HepG2 (cell line): ENCODE data around the gene GUCY2F. TPM values are rescaled to one million over a fixed set of nuclear protein-coding genes. Genes with fewer than 3 reads are reported as not detected.
A peak's percentile ranks its signal among the peaks of the same experiment; 100 is the strongest.

Experiments used
- ATAC-seq: fragments of 200-7000 bp; cut with Tn5 transposase; 3 replicates; pipeline ENCODE4 v1.9.1; 2020; ENCODE audit warnings: mild to moderate bottlenecking, moderate library complexity
- BruUV-seq: library from RNA; stranded (reverse); fragments of 400-500 nt; replicated peaks from 2 replicates; lab custom pipeline; 2021; lab: Mats Ljungman, UMichigan
- CTCF ChIA-PET: fragments of 300-600 bp; formaldehyde crosslinking; extraction: SDS; loops from one replicate; lab custom pipeline; 2021; ENCODE audit warnings: low total read pairs, inconsistent platforms, low intra/inter-chr PET ratio; lab: Yijun Ruan, JAX
- POLR2A ChIA-PET: fragments of 350-600 bp; sonication (Branson Sonifier 250); formaldehyde crosslinking; loops from one replicate; lab custom pipeline; 2020; ENCODE audit warnings: antibody characterized with exemption, inconsistent platforms; lab: Yijun Ruan, JAX
- DNase-seq: peaks from one replicate; pipeline ENCODE4 v3.0.0-alpha.2; 2015; ENCODE audit warnings: low spot score
- FAIRE-seq: peaks from 3 replicates; lab custom pipeline; 2011; peaks lifted over from hg19 to GRCh38; lab: Jason Lieb, UNC
- H2AFZ ChIP-seq: one replicate; pipeline ENCODE4 v1.6.1; 2011; ENCODE audit warnings: low read length, inconsistent platforms
- H3K27ac ChIP-seq: fragments of 300-600 bp; 3 replicates; pipeline ENCODE4 v1.8.0; 2011; ENCODE audit warnings: mixed run types, mild to moderate bottlenecking, mixed read lengths, low read length, inconsistent platforms; ENCODE audit not compliant: insufficient read depth; ENCODE audit errors: extremely low read length
- H3K27me3 ChIP-seq, 2 experiments: fragments of 200-600 bp in 1 of 2; 2 replicates in 1 of 2; 3 replicates in 1 of 2; pipeline versions ENCODE4 v1.6.0 to v1.8.0; 2011; ENCODE audit warnings: low read length in 2 of 2, mild to moderate bottlenecking in 2 of 2, moderate library complexity in 2 of 2, inconsistent platforms in 1 of 2; ENCODE audit not compliant: insufficient read depth in 2 of 2, control insufficient read depth in 1 of 2
- H3K36me3 ChIP-seq, 2 experiments: fragments of 200-600 bp in 1 of 2; replicated peaks in 1 of 2; 2 replicates in 1 of 2; 3 replicates in 1 of 2; pipeline versions ENCODE4 v1.5.1 to v1.8.0; 2011; ENCODE audit warnings: low read length in 2 of 2, inconsistent platforms in 1 of 2; ENCODE audit not compliant: insufficient read depth in 2 of 2, control insufficient read depth in 1 of 2
- H3K4me1 ChIP-seq: 2 replicates; pipeline ENCODE4 v1.5.1; 2012; ENCODE audit warnings: low read length, inconsistent platforms; ENCODE audit not compliant: insufficient read depth
- H3K4me2 ChIP-seq: 2 replicates; pipeline ENCODE4 v1.6.0; 2011; ENCODE audit warnings: low read depth, low read length, inconsistent platforms
- H3K4me3 ChIP-seq, 3 experiments: fragments of 200-600 bp in 1 of 3; sonication (generic), shearing (Covaris generic) in 1 of 3; replicated peaks in 1 of 3; 2 replicates each; pipeline ENCODE4 v1.5.1; 2011 to 2016; ENCODE audit warnings: low read length in 3 of 3, inconsistent platforms in 2 of 3, low read depth in 2 of 3, mild to moderate bottlenecking in 2 of 3, control low read depth in 1 of 3, mixed read lengths in 1 of 3; ENCODE audit not compliant: insufficient read depth in 1 of 3
- H3K79me2 ChIP-seq: one replicate; pipeline ENCODE4 v1.6.1; 2011; ENCODE audit warnings: low read length, inconsistent platforms; ENCODE audit not compliant: insufficient read depth
- H3K9ac ChIP-seq: 2 replicates; pipeline ENCODE4 v1.6.0; 2011; ENCODE audit warnings: mild to moderate bottlenecking, low read depth, low read length, inconsistent platforms; ENCODE audit not compliant: insufficient read depth
- H3K9me3 ChIP-seq: 2 replicates; pipeline ENCODE4 v1.5.1; 2012; ENCODE audit warnings: mild to moderate bottlenecking, low read length
- H4K20me1 ChIP-seq: 2 replicates; pipeline ENCODE4 v1.6.0; 2011; ENCODE audit warnings: inconsistent platforms, mild to moderate bottlenecking, low read length, moderate library complexity; ENCODE audit not compliant: insufficient read depth
- FOXA1 ChIP-seq, 2 experiments: fragments of 450-650 bp in 1 of 2; sonication (generic) in 1 of 2; formaldehyde crosslinking in 1 of 2; IDR thresholded peaks; 2 replicates each; pipeline versions ENCODE4 v1.4.0 to v1.6.1; 2016 to 2020; ENCODE audit warnings: missing genetic modification reagents in 1 of 2
- GMEB1 ChIP-seq: sonication (generic); formaldehyde crosslinking; IDR thresholded peaks from 2 replicates; pipeline ENCODE4 v1.5.1; 2020; ENCODE audit warnings: missing genetic modification reagents, mild to moderate bottlenecking, borderline replicate concordance
- HNF4A ChIP-seq: sonication (generic); formaldehyde crosslinking; IDR thresholded peaks from 2 replicates; pipeline ENCODE4 v1.4.0; 2020; ENCODE audit warnings: missing genetic modification reagents
- STAG1 ChIP-seq: sonication (generic); formaldehyde crosslinking; IDR thresholded peaks from 2 replicates; pipeline ENCODE4 v1.4.0; 2020; ENCODE audit warnings: missing genetic modification reagents
- WIZ ChIP-seq: sonication (generic); formaldehyde crosslinking; IDR thresholded peaks from 2 replicates; pipeline ENCODE4 v1.5.1; 2020; ENCODE audit warnings: mild to moderate bottlenecking, missing genetic modification reagents
- ZNF329 ChIP-seq: sonication (generic); formaldehyde crosslinking; IDR thresholded peaks from 2 replicates; pipeline ENCODE4 v1.9.0; 2021; ENCODE audit warnings: low read depth, mild to moderate bottlenecking, missing genetic modification reagents
- ZNF747 ChIP-seq: sonication (generic); formaldehyde crosslinking; IDR thresholded peaks from 2 replicates; pipeline ENCODE4 v1.8.1; 2023; ENCODE audit warnings: missing genetic modification reagents, mild to moderate bottlenecking, borderline replicate concordance
- WGBS: methylation state at CpG from one replicate; pipeline ENCODE4 v1.1.6; 2017; ENCODE audit warnings: low lambda C conversion rate; 5-methylcytosine and 5-hydroxymethylcytosine counted together
- in situ Hi-C: cut with HindIII; loops from 2 replicates; pipeline ENCODE4 v1.10.0; 2017; ENCODE audit warnings: low pct_unique_long_range_greater_than_20kb; ENCODE audit not compliant: extremely low pct_ligation_motif_present
- intact Hi-C: fragments of 100-400 bp; cut with micrococcal nuclease; formaldehyde crosslinking; loops from one replicate; pipeline ENCODE4 v1.10.0; 2022; ENCODE audit not compliant: unreplicated experiment
- polyA plus RNA-seq, 8 experiments: library from polyadenylated mRNA; depleted of rRNA in 3 of 8; stranded (reverse) in 7 of 8; unstranded in 1 of 8; fragments of >200 nt; fragmentation: Illumina TruSeq in 4 of 8; extraction: Trizol in 4 of 8; gene quantifications; 2 replicates each; pipeline versions ENCODE4 v1.2.1 to v1.2.3, GENCODE V29; 2011 to 2016; ENCODE audit warnings: low read depth in 4 of 8, missing spikeins in 1 of 8, mixed read lengths in 1 of 8; ENCODE audit not compliant: insufficient read depth in 1 of 8
- total RNA-seq, 5 experiments: library from RNA; depleted of rRNA; stranded (reverse); fragments of >200 nt; fragmentation: Illumina TruSeq; extraction: Trizol; gene quantifications; 2 replicates each; pipeline ENCODE4 v1.2.3, GENCODE V29; 2016; ENCODE audit warnings: low read depth in 1 of 5
- TF ChIP-seq, protein P1 (sequence below): sonication (generic); formaldehyde crosslinking; IDR thresholded peaks from 2 replicates; pipeline ENCODE4 v1.5.1; 2020; ENCODE audit warnings: mild to moderate bottlenecking, moderate library complexity, missing genetic modification reagents
- TF ChIP-seq, protein P2 (sequence below): sonication (generic); formaldehyde crosslinking; IDR thresholded peaks from 2 replicates; pipeline ENCODE4 v1.5.0; 2020; ENCODE audit warnings: mild to moderate bottlenecking, missing genetic modification reagents, moderate library complexity
- TF ChIP-seq, protein P3 (sequence below): sonication (generic); formaldehyde crosslinking; IDR thresholded peaks from 2 replicates; pipeline ENCODE4 v1.5.0; 2020; ENCODE audit warnings: missing genetic modification reagents
- TF ChIP-seq, protein P4 (sequence below): sonication (generic); formaldehyde crosslinking; IDR thresholded peaks from 2 replicates; pipeline ENCODE4 v1.4.0; 2020; ENCODE audit warnings: mild to moderate bottlenecking, missing genetic modification reagents, borderline replicate concordance

GUCY2F gene
- total and polyA plus RNA-seq, 2 of the 13 experiments (the other 11 are each of a cell fraction or from before 2014, with no cell fraction given), result 0.03 TPM; not detected in 1

GRCh38 chrX:109475174-109475891 lies 6.6 kb downstream of the GUCY2F start:
- no peak overlapping the region for H3K27ac ChIP-seq
- no peak overlapping the region for H3K9ac ChIP-seq
- no TSS peak for BruUV-seq
- H3K9me3 ChIP-seq, result no peaks in the 10 kb centered on the region
- no peaks in the 10 kb centered on the region for H3K36me3 ChIP-seq
- peak; percentile 35 for DNase-seq
- peak; percentile 95 for ATAC-seq
- H3K4me2 ChIP-seq, result peak overlapping the region; percentile 74
- intact Hi-C loops, result no loop called here
- no peaks in the 10 kb centered on the region for H3K27me3 ChIP-seq
- no peaks in the 10 kb centered on the region for H3K79me2 ChIP-seq
- ChIA-PET POLR2A (no interaction called here), CTCF (no interaction called here)
- H2AFZ ChIP-seq, result no peak overlapping the region
- H3K4me1 ChIP-seq, result 0 out of 2 replicates have a peak, but pooled peaks cover 6% of the 10 kb centered on the region
- in situ Hi-C loops, result no loop called here
- H4K20me1 ChIP-seq, result no peaks in the 10 kb centered on the region
- peak overlapping the region in 1 of 3 experiments; percentile 23; a peak in 1 of 6 replicates for H3K4me3 ChIP-seq
- WGBS, result 0% methylated on average over 3 of the region's 23 CpGs
- FAIRE-seq, result peak; percentile 94
- no peak for TF ChIP-seq WIZ (CRISPR knock-in tag)
- no peak for TF ChIP-seq ZNF747 (CRISPR knock-in tag)
- TF ChIP-seq FOXA1 (IDR thresholded peaks at IDR 0.05), result no peak
- no peak for TF ChIP-seq FOXA1 (CRISPR knock-in tag; IDR thresholded peaks at IDR 0.05)
- peak; percentile 18; the same call in 1 of the 2 replicates for TF ChIP-seq STAG1 (CRISPR knock-in tag)
- no peak for TF ChIP-seq GMEB1
- no peak for TF ChIP-seq ZNF329 (CRISPR knock-in tag)
- TF ChIP-seq, protein P1, sequence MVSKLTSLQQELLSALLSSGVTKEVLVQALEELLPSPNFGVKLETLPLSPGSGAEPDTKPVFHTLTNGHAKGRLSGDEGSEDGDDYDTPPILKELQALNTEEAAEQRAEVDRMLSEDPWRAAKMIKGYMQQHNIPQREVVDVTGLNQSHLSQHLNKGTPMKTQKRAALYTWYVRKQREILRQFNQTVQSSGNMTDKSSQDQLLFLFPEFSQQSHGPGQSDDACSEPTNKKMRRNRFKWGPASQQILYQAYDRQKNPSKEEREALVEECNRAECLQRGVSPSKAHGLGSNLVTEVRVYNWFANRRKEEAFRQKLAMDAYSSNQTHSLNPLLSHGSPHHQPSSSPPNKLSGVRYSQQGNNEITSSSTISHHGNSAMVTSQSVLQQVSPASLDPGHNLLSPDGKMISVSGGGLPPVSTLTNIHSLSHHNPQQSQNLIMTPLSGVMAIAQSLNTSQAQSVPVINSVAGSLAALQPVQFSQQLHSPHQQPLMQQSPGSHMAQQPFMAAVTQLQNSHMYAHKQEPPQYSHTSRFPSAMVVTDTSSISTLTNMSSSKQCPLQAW (CRISPR knock-in tag), result no peak
- TF ChIP-seq, protein P2, sequence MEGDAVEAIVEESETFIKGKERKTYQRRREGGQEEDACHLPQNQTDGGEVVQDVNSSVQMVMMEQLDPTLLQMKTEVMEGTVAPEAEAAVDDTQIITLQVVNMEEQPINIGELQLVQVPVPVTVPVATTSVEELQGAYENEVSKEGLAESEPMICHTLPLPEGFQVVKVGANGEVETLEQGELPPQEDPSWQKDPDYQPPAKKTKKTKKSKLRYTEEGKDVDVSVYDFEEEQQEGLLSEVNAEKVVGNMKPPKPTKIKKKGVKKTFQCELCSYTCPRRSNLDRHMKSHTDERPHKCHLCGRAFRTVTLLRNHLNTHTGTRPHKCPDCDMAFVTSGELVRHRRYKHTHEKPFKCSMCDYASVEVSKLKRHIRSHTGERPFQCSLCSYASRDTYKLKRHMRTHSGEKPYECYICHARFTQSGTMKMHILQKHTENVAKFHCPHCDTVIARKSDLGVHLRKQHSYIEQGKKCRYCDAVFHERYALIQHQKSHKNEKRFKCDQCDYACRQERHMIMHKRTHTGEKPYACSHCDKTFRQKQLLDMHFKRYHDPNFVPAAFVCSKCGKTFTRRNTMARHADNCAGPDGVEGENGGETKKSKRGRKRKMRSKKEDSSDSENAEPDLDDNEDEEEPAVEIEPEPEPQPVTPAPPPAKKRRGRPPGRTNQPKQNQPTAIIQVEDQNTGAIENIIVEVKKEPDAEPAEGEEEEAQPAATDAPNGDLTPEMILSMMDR (CRISPR knock-in tag), result peak; percentile 71
- TF ChIP-seq, protein P3, sequence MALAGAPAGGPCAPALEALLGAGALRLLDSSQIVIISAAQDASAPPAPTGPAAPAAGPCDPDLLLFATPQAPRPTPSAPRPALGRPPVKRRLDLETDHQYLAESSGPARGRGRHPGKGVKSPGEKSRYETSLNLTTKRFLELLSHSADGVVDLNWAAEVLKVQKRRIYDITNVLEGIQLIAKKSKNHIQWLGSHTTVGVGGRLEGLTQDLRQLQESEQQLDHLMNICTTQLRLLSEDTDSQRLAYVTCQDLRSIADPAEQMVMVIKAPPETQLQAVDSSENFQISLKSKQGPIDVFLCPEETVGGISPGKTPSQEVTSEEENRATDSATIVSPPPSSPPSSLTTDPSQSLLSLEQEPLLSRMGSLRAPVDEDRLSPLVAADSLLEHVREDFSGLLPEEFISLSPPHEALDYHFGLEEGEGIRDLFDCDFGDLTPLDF, result no peak
- TF ChIP-seq, protein P4, sequence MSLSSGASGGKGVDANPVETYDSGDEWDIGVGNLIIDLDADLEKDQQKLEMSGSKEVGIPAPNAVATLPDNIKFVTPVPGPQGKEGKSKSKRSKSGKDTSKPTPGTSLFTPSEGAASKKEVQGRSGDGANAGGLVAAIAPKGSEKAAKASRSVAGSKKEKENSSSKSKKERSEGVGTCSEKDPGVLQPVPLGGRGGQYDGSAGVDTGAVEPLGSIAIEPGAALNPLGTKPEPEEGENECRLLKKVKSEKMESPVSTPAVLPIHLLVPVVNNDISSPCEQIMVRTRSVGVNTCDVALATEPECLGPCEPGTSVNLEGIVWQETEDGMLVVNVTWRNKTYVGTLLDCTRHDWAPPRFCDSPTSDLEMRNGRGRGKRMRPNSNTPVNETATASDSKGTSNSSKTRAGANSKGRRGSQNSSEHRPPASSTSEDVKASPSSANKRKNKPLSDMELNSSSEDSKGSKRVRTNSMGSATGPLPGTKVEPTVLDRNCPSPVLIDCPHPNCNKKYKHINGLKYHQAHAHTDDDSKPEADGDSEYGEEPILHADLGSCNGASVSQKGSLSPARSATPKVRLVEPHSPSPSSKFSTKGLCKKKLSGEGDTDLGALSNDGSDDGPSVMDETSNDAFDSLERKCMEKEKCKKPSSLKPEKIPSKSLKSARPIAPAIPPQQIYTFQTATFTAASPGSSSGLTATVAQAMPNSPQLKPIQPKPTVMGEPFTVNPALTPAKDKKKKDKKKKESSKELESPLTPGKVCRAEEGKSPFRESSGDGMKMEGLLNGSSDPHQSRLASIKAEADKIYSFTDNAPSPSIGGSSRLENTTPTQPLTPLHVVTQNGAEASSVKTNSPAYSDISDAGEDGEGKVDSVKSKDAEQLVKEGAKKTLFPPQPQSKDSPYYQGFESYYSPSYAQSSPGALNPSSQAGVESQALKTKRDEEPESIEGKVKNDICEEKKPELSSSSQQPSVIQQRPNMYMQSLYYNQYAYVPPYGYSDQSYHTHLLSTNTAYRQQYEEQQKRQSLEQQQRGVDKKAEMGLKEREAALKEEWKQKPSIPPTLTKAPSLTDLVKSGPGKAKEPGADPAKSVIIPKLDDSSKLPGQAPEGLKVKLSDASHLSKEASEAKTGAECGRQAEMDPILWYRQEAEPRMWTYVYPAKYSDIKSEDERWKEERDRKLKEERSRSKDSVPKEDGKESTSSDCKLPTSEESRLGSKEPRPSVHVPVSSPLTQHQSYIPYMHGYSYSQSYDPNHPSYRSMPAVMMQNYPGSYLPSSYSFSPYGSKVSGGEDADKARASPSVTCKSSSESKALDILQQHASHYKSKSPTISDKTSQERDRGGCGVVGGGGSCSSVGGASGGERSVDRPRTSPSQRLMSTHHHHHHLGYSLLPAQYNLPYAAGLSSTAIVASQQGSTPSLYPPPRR (CRISPR knock-in tag), result no peak
- TF ChIP-seq HNF4A (CRISPR knock-in tag), result no peak
